ENCODE measurements around the gene CYP39A1. TPM values are rescaled to one million over a fixed set of nuclear protein-coding genes. Genes with fewer than 3 reads are reported as not detected.

CYP39A1 gene
- polyA plus RNA-seq, 1 experiment = not detected

DNA sequence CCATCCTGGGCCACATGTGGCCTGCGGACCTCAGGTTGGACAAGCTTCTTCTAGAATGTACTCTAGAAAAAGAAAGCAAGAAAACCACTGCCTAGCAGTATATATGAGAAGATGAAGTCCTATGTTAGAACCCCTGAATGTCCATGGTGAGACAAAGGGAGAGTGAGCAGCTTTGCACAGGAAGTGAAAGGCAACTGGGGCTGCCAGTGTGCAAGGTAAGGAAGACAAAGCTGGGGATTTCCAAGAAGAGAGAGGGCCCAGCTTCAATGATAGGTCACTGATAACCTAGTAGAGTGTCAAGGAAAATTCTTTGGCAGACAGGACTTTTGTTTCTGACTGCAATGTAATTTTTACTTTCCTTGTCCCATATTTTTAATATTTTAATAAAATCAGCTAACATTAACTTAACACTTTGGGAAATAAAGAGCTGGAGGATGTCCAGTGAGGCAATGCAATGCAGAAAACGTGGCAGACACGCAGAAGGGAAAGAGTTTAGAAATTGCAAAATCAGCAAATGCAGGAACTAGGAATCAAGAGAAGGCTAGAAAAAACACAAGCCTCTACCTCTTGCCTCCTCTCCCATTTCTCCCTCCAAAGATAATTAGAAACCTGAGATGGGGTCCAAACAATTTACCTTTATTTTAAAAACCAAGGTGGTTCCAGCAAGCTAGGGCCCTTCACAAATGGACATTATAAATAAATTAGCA lies 47.4 kb downstream of the CYP39A1 start:
- no peak for TF ChIP-seq CTCF (IDR thresholded peaks at IDR 0.05; ENCODE audit: insufficient read depth, low read depth, low read length)
- Histone ChIP-seq H3K36me3 (ENCODE audit: control insufficient read depth, insufficient read depth, low read length) (no peaks in the 10 kb centered on the region), H3K27me3 (ENCODE audit: control insufficient read depth, insufficient read depth, low read length) (no peaks in the 10 kb centered on the region), H3K4me3 (ENCODE audit: low read depth, low read length) (no peak overlapping the region)
- ChIA-PET POLR2A (no interaction called here), CTCF (interaction anchor here (1.5 kb wide), 1 partner anchor 10 kb away, joined by 3 read pairs; no protein-coding TSS in a partner anchor)
- DNase-seq (ENCODE audit: low read depth) = no peak

- POLR2A ChIA-PET = no interaction called here
Measured at GRCh38 chr6:46598215-46598614, 54.4 kb downstream of the CYP39A1 start.

DNA sequence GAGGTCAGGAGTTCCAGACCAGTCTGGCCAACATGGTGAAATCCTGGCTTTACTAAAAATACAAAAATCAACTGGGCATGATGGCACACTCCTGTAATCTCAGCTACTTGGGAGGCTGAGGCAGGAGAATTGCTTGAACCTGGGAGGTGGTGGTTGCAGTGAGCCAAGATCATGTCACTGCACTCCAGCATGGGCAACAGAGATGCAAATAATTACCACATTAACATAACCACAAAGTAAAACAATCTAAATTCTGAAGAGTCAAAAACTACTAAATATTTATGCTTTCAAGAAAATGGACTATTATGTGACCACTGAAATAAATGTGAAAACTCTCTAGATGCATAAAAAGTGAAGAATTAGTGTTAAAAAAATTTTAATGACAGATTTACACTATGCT lies 59.9 kb downstream of the CYP39A1 start:
- Histone ChIP-seq H3K36me3 (ENCODE audit: control insufficient read depth, insufficient read depth, low read length) (no peaks in the 10 kb centered on the region), H3K27me3 (ENCODE audit: control insufficient read depth, insufficient read depth, low read length) (0 out of 2 replicates have a peak, but pooled peaks cover 2% of the 10 kb centered on the region), H3K4me3 (ENCODE audit: low read depth, low read length) (no peak overlapping the region)
- POLR2A ChIA-PET = no interaction called here
- TF ChIP-seq CTCF (IDR thresholded peaks at IDR 0.05; ENCODE audit: insufficient read depth, low read depth, low read length) = no peak
- CTCF ChIA-PET = no interaction called here
- DNase-seq (ENCODE audit: low read depth) = no peak

More at GRCh38 chr6:46598215-46598614, 54.4 kb downstream of the CYP39A1 start:
- no peaks in the 10 kb centered on the region for H3K36me3 ChIP-seq (ENCODE audit: control insufficient read depth, insufficient read depth, low read length)
- H3K4me3 ChIP-seq (ENCODE audit: low read depth, low read length) = no peak overlapping the region
- CTCF ChIA-PET = no interaction called here
- no peak for TF ChIP-seq CTCF (IDR thresholded peaks at IDR 0.05; ENCODE audit: insufficient read depth, low read depth, low read length)
- no peaks in the 10 kb centered on the region for H3K27me3 ChIP-seq (ENCODE audit: control insufficient read depth, insufficient read depth, low read length)
- no peak for DNase-seq (ENCODE audit: low read depth)

DNA sequence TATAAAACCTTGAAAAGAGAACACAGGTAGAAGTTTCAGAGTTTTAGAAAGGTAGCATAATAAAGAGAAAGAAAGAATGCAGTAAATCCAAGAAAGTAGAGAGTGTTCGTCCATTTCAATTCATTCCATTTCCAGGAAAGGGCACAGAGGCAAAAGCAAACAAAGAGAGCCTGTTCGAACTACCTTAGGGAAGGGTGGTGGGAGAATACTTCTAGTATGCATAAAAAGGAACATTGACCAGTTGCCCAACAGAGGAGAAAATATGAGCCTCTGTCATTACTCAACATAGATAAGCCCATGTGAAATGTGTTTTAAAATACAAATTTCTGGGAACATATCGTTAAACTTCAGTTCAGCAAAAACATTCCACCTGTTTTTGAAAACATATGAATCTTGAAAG lies 60.6 kb downstream of the CYP39A1 start:
- 0 out of 2 replicates have a peak, but pooled peaks cover 2% of the 10 kb centered on the region for H3K27me3 ChIP-seq (ENCODE audit: control insufficient read depth, insufficient read depth, low read length)
- H3K36me3 ChIP-seq (ENCODE audit: control insufficient read depth, insufficient read depth, low read length) = no peaks in the 10 kb centered on the region
- TF ChIP-seq CTCF (IDR thresholded peaks at IDR 0.05; ENCODE audit: insufficient read depth, low read depth, low read length) = no peak
- ChIA-PET POLR2A (no interaction called here), CTCF (no interaction called here)
- H3K4me3 ChIP-seq (ENCODE audit: low read depth, low read length) = no peak overlapping the region
- no peak for DNase-seq (ENCODE audit: low read depth)

GRCh38 chr6:46590765-46591164 lies 61.9 kb downstream of the CYP39A1 start:
- Histone ChIP-seq H3K4me3 (ENCODE audit: low read depth, low read length) (no peak overlapping the region), H3K36me3 (ENCODE audit: control insufficient read depth, insufficient read depth, low read length) (no peaks in the 10 kb centered on the region), H3K27me3 (ENCODE audit: control insufficient read depth, insufficient read depth, low read length) (0 out of 2 replicates have a peak, but pooled peaks cover 2% of the 10 kb centered on the region)
- ChIA-PET POLR2A (no interaction called here), CTCF (no interaction called here)
- DNase-seq (ENCODE audit: low read depth) = no peak
- TF ChIP-seq CTCF (IDR thresholded peaks at IDR 0.05; ENCODE audit: insufficient read depth, low read depth, low read length) = no peak

Measured in BJ (cell line).